GM12891 (cell line): ENCODE measurements around the gene ANTXR2.
A peak's percentile ranks its signal among the peaks of the same experiment; 100 is the strongest.

Experiments used
- DNase-seq: peaks from one replicate; pipeline ENCODE4 v3.0.0; 2011; ENCODE audit warnings: low spot score; ENCODE audit not compliant: insufficient read length
- FAIRE-seq: peaks from 2 replicates; lab custom pipeline; 2011; peaks lifted over from hg19 to GRCh38; lab: Jason Lieb, UNC
- PAX5 ChIP-seq: IDR thresholded peaks from 2 replicates; pipeline ENCODE4 v1.6.1; 2011; ENCODE audit warnings: low read length, moderate library complexity, mild to moderate bottlenecking; ENCODE audit not compliant: insufficient read depth, severe bottlenecking
- POLR2A ChIP-seq: IDR thresholded peaks from 2 replicates; pipeline ENCODE4 v1.6.1; 2011; ENCODE audit warnings: low read depth, low read length, control low read depth
- POLR2AphosphoS5 ChIP-seq: IDR thresholded peaks from 2 replicates; pipeline ENCODE4 v1.6.1; 2011; ENCODE audit warnings: low read depth, low read length, control low read depth
- POU2F2 ChIP-seq: IDR thresholded peaks from 2 replicates; pipeline ENCODE4 v1.6.1; 2011; ENCODE audit warnings: low read depth, mild to moderate bottlenecking, control low read depth, low read length, moderate library complexity
- SPI1 ChIP-seq: IDR thresholded peaks from 2 replicates; pipeline ENCODE4 v1.6.1; 2011; ENCODE audit warnings: low read depth, low read length, control low read depth
- TAF1 ChIP-seq: IDR thresholded peaks from 2 replicates; pipeline ENCODE4 v1.6.1; 2011; ENCODE audit warnings: low read depth, low read length, control low read depth

The ANTXR2 gene

DNA sequence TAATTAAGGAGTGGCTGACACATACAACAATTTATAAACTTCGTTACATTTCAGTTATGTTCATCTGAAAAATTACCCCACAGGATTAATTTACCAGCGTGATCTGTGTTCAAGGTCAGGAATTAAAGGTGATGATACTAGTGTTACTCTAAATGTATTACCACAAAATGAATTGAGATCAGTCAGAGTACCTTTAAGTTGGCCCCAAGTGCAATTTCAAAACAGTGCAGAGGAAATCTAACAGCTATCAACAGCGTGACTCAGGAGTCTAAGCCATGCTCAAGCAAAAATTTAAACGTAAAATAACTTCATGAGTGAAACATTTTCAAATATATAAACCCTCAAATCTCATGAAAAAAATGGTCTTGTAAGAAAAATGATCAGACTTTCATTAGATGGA is 18.7 kb downstream of the ANTXR2 start:
- TF ChIP-seq PAX5 (no peak), TAF1 (no peak), POU2F2 (no peak), POLR2AphosphoS5 (no peak), SPI1 (no peak), POLR2A (no peak)
- FAIRE-seq = no peak
- DNase-seq = no peak

DNA sequence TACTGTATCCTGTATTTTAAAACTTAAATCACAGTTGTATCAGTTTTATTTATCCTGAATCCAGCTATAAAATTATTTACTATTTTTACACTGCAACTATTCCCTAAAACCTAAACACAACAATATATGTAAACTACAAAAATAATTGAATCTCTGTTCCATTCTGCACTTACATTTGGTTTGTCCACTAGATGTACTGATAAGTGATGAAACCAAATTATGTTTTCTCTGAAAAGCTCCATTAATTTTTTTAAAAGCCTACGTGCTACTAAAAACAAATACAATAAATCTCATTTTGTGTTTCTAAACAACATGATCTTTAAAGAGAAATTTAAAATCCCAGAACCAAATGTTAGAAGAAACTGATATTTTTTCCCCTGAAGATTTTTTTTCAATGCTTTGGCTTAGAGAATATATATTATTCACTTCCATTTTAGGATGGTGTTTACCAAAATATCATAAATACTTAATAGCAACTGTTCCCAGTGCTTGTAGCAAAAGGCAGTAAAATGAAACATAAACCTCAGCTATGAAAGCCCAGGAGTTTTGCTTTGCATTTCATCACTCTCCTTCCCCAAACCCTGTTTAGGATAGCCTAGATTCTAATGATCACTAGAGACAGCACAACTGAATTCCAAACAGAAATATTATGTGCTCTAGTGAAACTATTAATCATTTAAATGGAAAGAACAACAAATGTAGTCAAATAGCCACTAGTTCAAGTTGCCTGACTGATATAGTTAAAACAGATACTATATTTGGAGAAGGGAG is 19.7 kb downstream of the ANTXR2 start:
- TF ChIP-seq PAX5 = no peak
- no peak for TF ChIP-seq TAF1
- no peak for TF ChIP-seq POLR2A
- TF ChIP-seq POLR2AphosphoS5 = no peak
- no peak for TF ChIP-seq POU2F2
- no peak for TF ChIP-seq SPI1
- no peak for FAIRE-seq

DNA sequence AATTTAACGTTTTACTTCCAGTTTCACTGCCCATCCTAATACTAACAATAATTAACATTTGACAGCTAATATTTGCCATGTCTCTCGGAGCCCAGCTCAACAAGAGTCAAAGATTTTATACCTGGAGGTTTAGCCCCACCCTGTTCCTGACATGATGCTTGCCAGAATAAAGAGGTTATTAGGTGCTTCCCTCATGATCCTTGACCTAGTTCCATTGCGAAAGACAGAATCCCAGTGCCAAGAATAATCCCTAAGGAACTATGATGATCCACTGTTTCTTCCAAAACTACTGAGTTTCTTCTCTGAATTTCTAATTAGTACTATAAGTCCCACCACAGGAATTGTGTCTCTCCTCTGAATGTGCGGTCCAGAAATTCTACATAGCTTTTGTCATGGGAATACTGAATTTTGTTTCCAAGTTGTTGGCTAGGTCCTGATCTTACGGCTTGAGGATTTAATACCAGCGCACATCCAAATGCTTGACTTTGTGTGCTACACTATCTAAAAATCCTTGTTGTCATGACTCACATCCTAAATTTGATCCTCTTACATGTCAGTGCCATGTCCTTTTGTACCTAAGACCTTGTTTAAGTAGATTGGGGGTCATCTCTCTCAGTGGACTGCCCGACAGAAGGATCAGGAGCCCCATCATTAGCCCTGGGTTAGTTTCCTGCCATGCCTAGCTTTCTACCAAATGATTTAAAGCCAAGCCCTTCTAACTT is 23.1 kb downstream of the ANTXR2 start:
- TF ChIP-seq SPI1 (no peak), POLR2AphosphoS5 (no peak), POU2F2 (no peak), POLR2A (no peak), PAX5 (no peak), TAF1 (no peak)
- no peak for FAIRE-seq
- DNase-seq = no peak

More for the DNA sequence above, 19.7 kb downstream of the ANTXR2 start:
- DNase-seq = no peak

DNA sequence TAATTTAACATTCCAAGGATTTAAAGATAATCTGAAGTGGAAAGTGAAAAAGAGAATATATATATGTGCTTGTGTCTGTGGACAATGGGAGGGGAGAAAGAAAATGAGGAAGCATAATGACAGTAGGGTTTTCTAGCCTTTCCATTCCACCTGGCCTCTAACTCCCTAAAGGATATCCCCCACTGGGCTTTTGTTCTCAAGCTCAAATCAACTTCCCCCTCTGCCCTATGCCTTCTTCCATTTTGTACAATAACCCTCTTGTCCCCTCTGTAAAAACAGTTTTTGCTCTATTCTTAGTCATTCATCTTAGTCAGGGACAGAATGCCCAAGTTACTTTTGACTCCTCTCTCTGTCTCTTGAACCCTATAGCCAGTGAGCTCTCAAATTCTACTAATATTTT is 23.6 kb downstream of the ANTXR2 start:
- TF ChIP-seq POLR2A = no peak
- no peak for TF ChIP-seq SPI1
- no peak for TF ChIP-seq POU2F2
- no peak for TF ChIP-seq TAF1
- TF ChIP-seq POLR2AphosphoS5 = no peak
- no peak for TF ChIP-seq PAX5
- no peak for DNase-seq
- no peak for FAIRE-seq

DNA sequence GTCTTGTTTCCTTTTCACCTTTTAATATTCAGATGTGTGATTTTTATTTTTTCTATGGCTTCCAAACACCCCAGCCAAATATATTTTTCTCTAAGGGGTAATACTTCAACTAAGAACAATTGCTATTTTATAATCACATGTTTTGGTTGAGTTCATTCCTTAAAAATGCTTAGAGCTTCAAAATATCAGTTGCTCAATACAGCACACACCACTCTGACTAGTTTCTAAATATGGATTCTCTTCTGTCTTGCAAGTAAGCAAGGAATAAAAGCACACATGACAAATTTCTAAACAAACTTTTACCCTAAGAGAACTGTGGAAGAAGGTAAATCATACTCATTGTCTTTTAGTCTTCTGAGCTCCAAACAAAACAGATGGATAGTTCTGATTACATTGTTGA is 27.2 kb downstream of the ANTXR2 start:
- TF ChIP-seq POU2F2 (no peak), POLR2A (no peak), POLR2AphosphoS5 (no peak), SPI1 (no peak), PAX5 (no peak), TAF1 (no peak)
- no peak for DNase-seq
- FAIRE-seq = no peak

DNA sequence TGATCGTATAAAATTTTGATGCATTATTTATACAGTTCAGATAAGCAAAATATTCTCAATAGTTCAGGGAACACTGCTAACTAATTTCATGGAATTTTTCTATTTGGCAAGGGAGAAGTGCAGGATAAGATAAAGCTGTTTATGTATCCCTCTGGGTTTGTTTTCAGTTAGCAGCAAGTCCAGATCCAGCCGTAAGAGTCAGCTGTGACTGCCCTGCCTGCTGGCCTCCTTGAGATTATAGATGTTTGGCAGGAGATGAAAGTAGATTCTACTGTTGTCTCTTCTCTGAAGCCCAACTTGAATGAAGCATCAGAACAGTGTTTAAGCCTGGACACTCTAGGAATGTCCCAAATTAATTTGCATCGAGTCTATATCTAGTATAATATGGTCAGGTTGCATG is 29.5 kb downstream of the ANTXR2 start:
- FAIRE-seq (no peak), DNase-seq (no peak)
- TF ChIP-seq PAX5 = no peak
- TF ChIP-seq TAF1 = no peak
- TF ChIP-seq SPI1 = no peak
- TF ChIP-seq POU2F2 = no peak
- TF ChIP-seq POLR2A = no peak
- no peak for TF ChIP-seq POLR2AphosphoS5

DNA sequence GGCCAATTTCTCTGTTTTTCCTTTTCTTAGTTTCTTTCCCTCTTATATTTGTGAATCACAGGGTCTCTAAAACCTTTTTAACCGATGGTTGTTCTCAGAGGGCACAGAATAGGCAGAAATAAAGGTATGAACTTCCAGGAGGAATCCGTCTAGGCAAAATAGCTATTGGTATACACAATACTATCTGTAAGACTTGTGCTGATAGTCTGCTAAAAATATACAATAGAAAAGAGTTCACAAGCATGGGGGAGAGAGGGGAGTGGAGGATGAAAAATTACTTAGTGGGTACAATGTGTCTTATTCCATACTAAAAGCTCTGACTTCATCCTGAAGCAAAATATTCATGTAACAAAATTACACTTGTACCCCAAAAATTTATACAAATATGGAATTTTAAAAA is 30.2 kb downstream of the ANTXR2 start:
- FAIRE-seq (no peak), DNase-seq (no peak)
- TF ChIP-seq POU2F2 = no peak
- no peak for TF ChIP-seq POLR2A
- TF ChIP-seq TAF1 = no peak
- no peak for TF ChIP-seq PAX5
- no peak for TF ChIP-seq SPI1
- no peak for TF ChIP-seq POLR2AphosphoS5

DNA sequence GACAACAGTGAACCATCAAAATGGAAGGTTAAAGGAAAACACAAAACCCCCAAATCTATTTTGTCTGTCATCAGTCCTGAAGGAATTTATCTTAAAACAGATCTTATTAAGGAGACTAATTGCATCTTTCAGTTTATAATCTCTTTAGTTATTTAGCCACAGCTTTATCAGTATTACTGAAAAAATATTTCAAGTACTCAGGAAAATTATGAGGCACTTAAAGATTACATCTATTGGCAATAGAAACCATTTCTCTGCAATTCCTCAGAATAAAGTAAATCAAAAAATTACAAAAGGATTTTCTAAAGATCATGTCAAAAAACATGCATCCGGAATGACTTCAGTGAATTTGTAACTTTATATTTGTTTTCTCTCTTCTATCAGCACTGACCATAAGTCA is 35.2 kb downstream of the ANTXR2 start:
- FAIRE-seq (no peak), DNase-seq (no peak)
- TF ChIP-seq POLR2AphosphoS5 (no peak), POU2F2 (no peak), SPI1 (no peak), PAX5 (no peak), POLR2A (no peak), TAF1 (no peak)

DNA sequence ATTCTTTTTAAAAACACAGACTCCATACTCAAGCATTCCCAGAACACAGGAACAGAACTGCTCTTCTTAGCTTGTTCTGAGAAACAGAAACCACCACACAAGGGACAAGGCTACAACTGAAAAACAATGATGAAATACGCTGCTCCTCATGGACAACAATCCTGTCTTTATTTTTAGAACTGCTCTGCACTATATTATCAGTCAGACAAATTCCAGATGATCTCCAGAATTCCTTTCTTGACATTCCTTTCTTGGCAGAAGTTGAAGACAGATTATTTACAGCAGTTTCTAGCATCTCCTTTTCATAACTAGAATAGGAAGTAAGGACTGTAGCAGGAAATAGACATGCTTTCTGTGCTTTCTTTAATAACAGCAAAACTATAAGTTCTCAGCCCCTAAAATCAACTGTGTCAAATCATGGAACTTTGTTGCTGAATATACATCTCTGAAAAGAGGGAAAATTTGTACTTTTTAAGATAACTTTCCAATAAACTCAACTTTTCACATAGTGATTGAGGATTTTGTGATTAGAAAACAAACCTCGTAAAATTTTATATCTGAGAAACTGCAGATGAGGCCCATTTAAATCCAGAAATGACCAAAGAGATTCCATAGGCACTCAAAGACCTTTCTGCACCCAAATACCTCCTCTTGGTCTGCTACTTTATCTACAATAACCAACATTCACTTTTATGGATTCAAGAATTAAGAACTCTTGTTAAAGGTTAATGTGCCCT is 35.9 kb downstream of the ANTXR2 start:
- FAIRE-seq = peak; percentile 16
- no peak for DNase-seq
- TF ChIP-seq TAF1 = no peak
- TF ChIP-seq POU2F2 = no peak
- no peak for TF ChIP-seq PAX5
- TF ChIP-seq SPI1 = no peak
- no peak for TF ChIP-seq POLR2AphosphoS5
- no peak for TF ChIP-seq POLR2A

DNA sequence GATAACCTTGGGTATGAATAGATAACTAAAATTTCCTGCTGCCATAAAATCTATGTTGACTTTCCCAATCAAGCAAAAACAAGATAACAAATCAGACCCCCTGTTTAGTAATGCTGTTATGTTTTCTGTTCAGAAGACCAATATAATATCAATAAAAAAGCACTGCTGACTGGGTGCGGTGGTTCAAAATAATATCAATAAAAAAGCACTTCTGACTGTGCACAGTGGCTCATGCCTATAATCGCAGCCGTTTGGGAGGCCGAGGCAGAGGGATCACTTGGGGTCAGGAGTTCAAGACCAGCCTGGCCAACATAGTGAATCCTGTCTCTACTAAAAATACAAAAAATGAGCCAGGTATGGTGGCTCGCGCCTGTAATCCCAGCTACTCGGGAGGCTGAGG is 36.7 kb downstream of the ANTXR2 start:
- TF ChIP-seq POLR2A (no peak), PAX5 (no peak), POU2F2 (no peak), POLR2AphosphoS5 (no peak), TAF1 (no peak), SPI1 (no peak)
- DNase-seq (no peak), FAIRE-seq (no peak)
